Measurements from ENCODE around the gene TRABD2B.

Gene TRABD2B

GRCh38 chr1:47774986-47775834, 222.0 kb downstream of the TRABD2B start:
- 90% methylated on average over 24 of the region's 24 CpGs for WGBS
- H3K9ac ChIP-seq (ENCODE audit: low read depth, low read length), result no peak overlapping the region
- peaks cover 10% of the 10 kb centered on the region; the same call in 1 of the 2 replicates for H3K4me1 ChIP-seq (ENCODE audit: insufficient read depth, low read length)
- H3K4me3 ChIP-seq (ENCODE audit: low read length), result no peak overlapping the region
- H3K27ac ChIP-seq (ENCODE audit: low read depth, low read length), result no peak overlapping the region
- no peaks in the 10 kb centered on the region for H3K36me3 ChIP-seq (ENCODE audit: insufficient read depth, low read length)
- no peaks in the 10 kb centered on the region for H3K27me3 ChIP-seq (ENCODE audit: insufficient read depth, low read length)
- H3K9me3 ChIP-seq (ENCODE audit: insufficient read depth, low read depth, low read length), result no peaks in the 10 kb centered on the region

- Histone ChIP-seq H3K9me3 (ENCODE audit: insufficient read depth, low read depth, low read length) (no peaks in the 10 kb centered on the region), H3K4me1 (ENCODE audit: insufficient read depth, low read length) (peaks cover 10% of the 10 kb centered on the region; the same call in 1 of the 2 replicates), H3K27me3 (ENCODE audit: insufficient read depth, low read length) (no peaks in the 10 kb centered on the region), H3K27ac (ENCODE audit: low read depth, low read length) (no peak overlapping the region), H3K4me3 (ENCODE audit: low read length) (no peak overlapping the region), H3K9ac (ENCODE audit: low read depth, low read length) (no peak overlapping the region), H3K36me3 (ENCODE audit: insufficient read depth, low read length) (no peaks in the 10 kb centered on the region)
- WGBS, result 93% methylated on average over 11 of the region's 11 CpGs
These were observed 224.1 kb downstream of the TRABD2B start for GRCh38 chr1:47772960-47773682.

- H3K27ac ChIP-seq (ENCODE audit: low read depth, low read length), result no peak overlapping the region
- H3K4me1 ChIP-seq (ENCODE audit: insufficient read depth, low read length), result peaks cover 10% of the 10 kb centered on the region; the same call in 1 of the 2 replicates
- H3K4me3 ChIP-seq (ENCODE audit: low read length), result no peak overlapping the region
- WGBS, result 93% methylated on average over 11 of the region's 11 CpGs
- no peaks in the 10 kb centered on the region for H3K27me3 ChIP-seq (ENCODE audit: insufficient read depth, low read length)
- no peaks in the 10 kb centered on the region for H3K36me3 ChIP-seq (ENCODE audit: insufficient read depth, low read length)
- no peak overlapping the region for H3K9ac ChIP-seq (ENCODE audit: low read depth, low read length)
- H3K9me3 ChIP-seq (ENCODE audit: insufficient read depth, low read depth, low read length), result no peaks in the 10 kb centered on the region
These were observed 224.9 kb downstream of the TRABD2B start for GRCh38 chr1:47772281-47772680.

- no peak overlapping the region for H3K9ac ChIP-seq (ENCODE audit: low read depth, low read length)
- peaks cover 10% of the 10 kb centered on the region; the same call in 1 of the 2 replicates for H3K4me1 ChIP-seq (ENCODE audit: insufficient read depth, low read length)
- WGBS, result 91% methylated on average over 13 of the region's 13 CpGs
- no peaks in the 10 kb centered on the region for H3K27me3 ChIP-seq (ENCODE audit: insufficient read depth, low read length)
- no peak overlapping the region for H3K4me3 ChIP-seq (ENCODE audit: low read length)
- H3K9me3 ChIP-seq (ENCODE audit: insufficient read depth, low read depth, low read length), result no peaks in the 10 kb centered on the region
- no peaks in the 10 kb centered on the region for H3K36me3 ChIP-seq (ENCODE audit: insufficient read depth, low read length)
- H3K27ac ChIP-seq (ENCODE audit: low read depth, low read length), result no peak overlapping the region
These were observed 225.4 kb downstream of the TRABD2B start for GRCh38 chr1:47771751-47772150.

DNA sequence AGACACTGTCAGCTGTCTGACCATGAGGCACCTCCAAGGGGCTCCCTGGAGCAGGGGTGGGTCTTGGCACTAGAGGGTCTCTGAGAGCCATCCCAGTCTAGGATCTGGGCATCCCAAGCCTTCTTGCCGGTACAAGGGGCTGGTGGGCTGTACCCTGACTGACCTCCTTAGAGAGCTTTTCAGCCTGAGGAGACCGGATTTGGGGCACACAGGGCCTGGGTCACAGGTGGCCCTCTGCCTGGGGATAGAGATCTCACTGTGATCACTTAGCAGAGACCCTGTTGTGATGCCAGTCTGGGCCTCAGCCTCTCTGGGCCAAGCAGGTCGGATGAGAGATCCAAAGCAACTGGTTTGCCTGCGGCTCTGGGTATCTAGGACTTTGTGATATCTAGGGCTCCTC, 227.2 kb downstream of the TRABD2B start:
- H3K4me3 ChIP-seq (ENCODE audit: low read length), result no peak overlapping the region
- H3K9me3 ChIP-seq (ENCODE audit: insufficient read depth, low read depth, low read length), result no peaks in the 10 kb centered on the region
- no peaks in the 10 kb centered on the region for H3K4me1 ChIP-seq (ENCODE audit: insufficient read depth, low read length)
- no peaks in the 10 kb centered on the region for H3K27me3 ChIP-seq (ENCODE audit: insufficient read depth, low read length)
- no peak overlapping the region for H3K27ac ChIP-seq (ENCODE audit: low read depth, low read length)
- 94% methylated on average over 4 of the region's 4 CpGs for WGBS
- no peak overlapping the region for H3K9ac ChIP-seq (ENCODE audit: low read depth, low read length)
- no peaks in the 10 kb centered on the region for H3K36me3 ChIP-seq (ENCODE audit: insufficient read depth, low read length)

GRCh38 chr1:47769295-47769694, 227.9 kb downstream of the TRABD2B start:
- Histone ChIP-seq H3K27me3 (ENCODE audit: insufficient read depth, low read length) (no peaks in the 10 kb centered on the region), H3K9me3 (ENCODE audit: insufficient read depth, low read depth, low read length) (no peaks in the 10 kb centered on the region), H3K9ac (ENCODE audit: low read depth, low read length) (no peak overlapping the region), H3K27ac (ENCODE audit: low read depth, low read length) (no peak overlapping the region), H3K4me1 (ENCODE audit: insufficient read depth, low read length) (no peaks in the 10 kb centered on the region), H3K4me3 (ENCODE audit: low read length) (no peak overlapping the region), H3K36me3 (ENCODE audit: insufficient read depth, low read length) (no peaks in the 10 kb centered on the region)
- WGBS, result 95% methylated on average over 3 of the region's 3 CpGs

GRCh38 chr1:47767741-47768100, 229.5 kb downstream of the TRABD2B start:
- no peak overlapping the region for H3K27ac ChIP-seq (ENCODE audit: low read depth, low read length)
- no peaks in the 10 kb centered on the region for H3K36me3 ChIP-seq (ENCODE audit: insufficient read depth, low read length)
- no peaks in the 10 kb centered on the region for H3K27me3 ChIP-seq (ENCODE audit: insufficient read depth, low read length)
- no peaks in the 10 kb centered on the region for H3K4me1 ChIP-seq (ENCODE audit: insufficient read depth, low read length)
- WGBS, result 91% methylated on average over 11 of the region's 11 CpGs
- no peaks in the 10 kb centered on the region for H3K9me3 ChIP-seq (ENCODE audit: insufficient read depth, low read depth, low read length)
- no peak overlapping the region for H3K9ac ChIP-seq (ENCODE audit: low read depth, low read length)
- H3K4me3 ChIP-seq (ENCODE audit: low read length), result no peak overlapping the region

- Histone ChIP-seq H3K27ac (ENCODE audit: low read depth, low read length) (no peak overlapping the region), H3K36me3 (ENCODE audit: insufficient read depth, low read length) (no peaks in the 10 kb centered on the region), H3K9me3 (ENCODE audit: insufficient read depth, low read depth, low read length) (no peaks in the 10 kb centered on the region), H3K4me3 (ENCODE audit: low read length) (no peak overlapping the region), H3K9ac (ENCODE audit: low read depth, low read length) (no peak overlapping the region), H3K27me3 (ENCODE audit: insufficient read depth, low read length) (no peaks in the 10 kb centered on the region; the same call in 1 of the 2 replicates), H3K4me1 (ENCODE audit: insufficient read depth, low read length) (no peaks in the 10 kb centered on the region)
- 82% methylated on average over 12 of the region's 12 CpGs for WGBS
These were observed 230.1 kb downstream of the TRABD2B start for GRCh38 chr1:47766832-47767740.

DNA sequence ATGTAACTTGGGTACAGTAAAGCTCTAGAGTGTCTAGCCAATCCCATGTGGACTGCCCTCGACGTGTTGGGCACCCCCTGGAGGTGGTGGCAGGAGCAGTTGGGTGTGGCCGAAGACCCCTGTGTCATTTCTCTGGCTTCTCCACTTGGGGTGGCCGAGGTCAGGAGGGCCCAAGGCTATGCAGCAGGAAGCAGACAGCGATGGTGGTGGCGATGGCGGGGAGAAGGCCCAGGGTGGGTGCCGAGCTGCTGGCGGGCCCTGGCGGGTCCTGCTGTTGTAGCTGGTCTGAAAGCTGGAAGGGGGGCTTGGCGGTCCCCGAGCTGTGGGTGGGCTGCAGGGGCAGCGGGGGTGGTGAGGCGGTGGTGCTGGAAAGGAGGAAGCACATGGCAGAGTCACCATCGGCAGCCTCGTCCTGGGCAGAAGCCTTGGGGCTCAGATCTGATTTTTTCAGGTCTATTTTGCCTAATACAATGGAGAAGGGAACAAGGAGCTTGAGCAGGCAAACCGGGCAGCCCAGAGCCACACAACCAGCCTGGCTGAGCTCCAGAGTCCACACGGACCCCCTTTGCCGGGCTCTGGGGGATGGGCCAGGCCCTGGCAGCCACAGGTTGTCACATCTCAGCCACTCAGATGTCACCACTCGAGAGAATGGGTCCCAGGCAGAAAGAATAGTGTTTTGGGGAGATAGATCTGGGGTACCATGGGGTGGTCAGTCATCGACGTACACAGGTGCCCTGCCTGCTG, 231.3 kb downstream of the TRABD2B start:
- Histone ChIP-seq H3K4me1 (ENCODE audit: insufficient read depth, low read length) (no peaks in the 10 kb centered on the region), H3K9ac (ENCODE audit: low read depth, low read length) (no peak overlapping the region), H3K27ac (ENCODE audit: low read depth, low read length) (no peak overlapping the region), H3K9me3 (ENCODE audit: insufficient read depth, low read depth, low read length) (no peaks in the 10 kb centered on the region), H3K4me3 (ENCODE audit: low read length) (no peak overlapping the region), H3K27me3 (ENCODE audit: insufficient read depth, low read length) (no peaks in the 10 kb centered on the region; the same call in 1 of the 2 replicates), H3K36me3 (ENCODE audit: insufficient read depth, low read length) (no peaks in the 10 kb centered on the region)
- WGBS, result 91% methylated on average over 22 of the region's 22 CpGs

DNA sequence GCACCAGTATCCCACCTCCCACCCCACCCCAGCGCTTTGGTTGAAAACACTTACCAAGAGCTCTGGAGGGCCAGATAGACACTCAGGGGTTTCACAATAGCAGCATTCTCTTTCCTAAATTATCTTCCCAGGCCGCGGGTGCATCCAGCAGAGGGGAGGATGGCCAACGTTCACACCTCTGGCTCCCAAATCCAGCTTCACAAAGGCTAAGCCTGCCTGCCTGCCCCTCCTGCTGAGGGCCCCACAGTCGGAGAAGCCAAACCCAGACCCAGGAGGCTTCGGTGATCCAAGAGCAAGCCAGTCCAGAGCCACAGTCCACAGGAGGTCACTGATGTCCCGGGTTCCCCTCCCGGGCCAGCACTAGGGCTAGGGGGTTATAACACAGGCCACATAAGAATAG, 231.9 kb downstream of the TRABD2B start:
- 46% methylated on average over 8 of the region's 8 CpGs for WGBS
- Histone ChIP-seq H3K4me1 (ENCODE audit: insufficient read depth, low read length) (no peaks in the 10 kb centered on the region), H3K9ac (ENCODE audit: low read depth, low read length) (no peak overlapping the region), H3K4me3 (ENCODE audit: low read length) (no peak overlapping the region), H3K27ac (ENCODE audit: low read depth, low read length) (no peak overlapping the region), H3K9me3 (ENCODE audit: insufficient read depth, low read depth, low read length) (no peaks in the 10 kb centered on the region), H3K27me3 (ENCODE audit: insufficient read depth, low read length) (no peaks in the 10 kb centered on the region; the same call in 1 of the 2 replicates), H3K36me3 (ENCODE audit: insufficient read depth, low read length) (no peaks in the 10 kb centered on the region)

All from HUES64 (cell line).